Neutrophil (primary cell): ENCODE results near the gene GJC2.

Experiments
- H3K27ac ChIP-seq: fragments of 200-600 bp; sonication (generic); 2 replicates; pipeline ENCODE4 v1.5.1; 2016; ENCODE audit warnings: mild to moderate bottlenecking, moderate library complexity
- H3K27me3 ChIP-seq: fragments of 200-600 bp; sonication (generic); 2 replicates; pipeline ENCODE4 v1.6.0; 2016; ENCODE audit warnings: mild to moderate bottlenecking
- H3K36me3 ChIP-seq: fragments of 200-600 bp; sonication (generic); 2 replicates; pipeline ENCODE4 v1.5.1; 2017
- H3K4me1 ChIP-seq, 2 experiments: fragments of 200-600 bp in 1 of 2; sonication (generic) in 1 of 2; 1 replicate in 1 of 2; 2 replicates in 1 of 2; pipeline versions ENCODE4 v1.5.1 to v1.6.1; 2013 to 2016; ENCODE audit warnings: low read depth in 1 of 2, low read length in 1 of 2, mild to moderate bottlenecking in 1 of 2, moderate library complexity in 1 of 2; ENCODE audit not compliant: control insufficient read depth in 1 of 2, insufficient read depth in 1 of 2
- H3K4me3 ChIP-seq, 2 experiments: fragments of 200-600 bp in 1 of 2; sonication (generic) in 1 of 2; 1 replicate in 1 of 2; 2 replicates in 1 of 2; pipeline ENCODE4 v1.5.1; 2013 to 2016; ENCODE audit warnings: low read depth in 1 of 2, low read length in 1 of 2, mild to moderate bottlenecking in 1 of 2, moderate library complexity in 1 of 2
- H3K9me3 ChIP-seq: fragments of 200-600 bp; sonication (generic); 2 replicates; pipeline ENCODE4 v1.5.1; 2016
- CTCF ChIP-seq: fragments of 200-600 bp; sonication (generic); IDR thresholded peaks from 2 replicates; pipeline ENCODE4 v1.5.1; 2016; ENCODE audit warnings: antibody characterized with exemption

The GJC2 gene

GRCh38 chr1:228176024-228176395 is 26.3 kb downstream of the GJC2 start:
- no peak for TF ChIP-seq CTCF
- Histone ChIP-seq H3K36me3 (peaks cover 3% of the 10 kb centered on the region), H3K27ac (no peak overlapping the region)

GRCh38 chr1:228176461-228177182 is 26.9 kb downstream of the GJC2 start:
- H3K36me3 ChIP-seq = peaks cover 3% of the 10 kb centered on the region
- TF ChIP-seq CTCF = no peak
- no peaks in the 10 kb centered on the region for H3K4me1 ChIP-seq
- no peaks in the 10 kb centered on the region for H3K9me3 ChIP-seq
- no peak overlapping the region for H3K4me3 ChIP-seq
- no peak overlapping the region for H3K27ac ChIP-seq
- H3K27me3 ChIP-seq = no peaks in the 10 kb centered on the region

More at GRCh38 chr1:228176024-228176395, 26.3 kb downstream of the GJC2 start:
- no peaks in the 10 kb centered on the region for H3K4me1 ChIP-seq
- H3K4me3 ChIP-seq = no peak overlapping the region
- H3K27me3 ChIP-seq = no peaks in the 10 kb centered on the region
- H3K9me3 ChIP-seq = no peaks in the 10 kb centered on the region

- no peak overlapping the region for H3K4me3 ChIP-seq
- TF ChIP-seq CTCF = no peak
- H3K27ac ChIP-seq = no peak overlapping the region
Measured at GRCh38 chr1:228177183-228177475, 27.4 kb downstream of the GJC2 start.

GRCh38 chr1:228177721-228178710 is 28.3 kb downstream of the GJC2 start:
- no peaks in the 10 kb centered on the region for H3K27me3 ChIP-seq
- H3K27ac ChIP-seq = no peak overlapping the region
- H3K4me3 ChIP-seq = no peak overlapping the region
- peaks cover 3% of the 10 kb centered on the region for H3K36me3 ChIP-seq
- no peaks in the 10 kb centered on the region for H3K9me3 ChIP-seq
- TF ChIP-seq CTCF = no peak
- no peaks in the 10 kb centered on the region for H3K4me1 ChIP-seq

More at GRCh38 chr1:228177183-228177475, 27.4 kb downstream of the GJC2 start:
- H3K27me3 ChIP-seq = no peaks in the 10 kb centered on the region
- H3K4me1 ChIP-seq = no peaks in the 10 kb centered on the region
- H3K36me3 ChIP-seq = peaks cover 3% of the 10 kb centered on the region
- no peaks in the 10 kb centered on the region for H3K9me3 ChIP-seq

GRCh38 chr1:228178737-228179684 is 29.3 kb downstream of the GJC2 start:
- no peak for TF ChIP-seq CTCF
- no peaks in the 10 kb centered on the region for H3K4me1 ChIP-seq
- H3K27me3 ChIP-seq = no peaks in the 10 kb centered on the region
- H3K4me3 ChIP-seq = no peak overlapping the region
- no peak overlapping the region for H3K27ac ChIP-seq
- H3K36me3 ChIP-seq = peaks cover 3% of the 10 kb centered on the region
- no peaks in the 10 kb centered on the region for H3K9me3 ChIP-seq
